Common myeloid progenitor, CD34-positive (primary cell): ENCODE data around the gene PLEKHO1. TPM values are rescaled to one million over a fixed set of nuclear protein-coding genes. Genes with fewer than 3 reads are reported as not detected.
A peak's percentile ranks its signal among the peaks of the same experiment; 100 is the strongest.

Experiments
- CTCF ChIA-PET: fragments of 350-600 bp; sonication (Branson Sonifier 250); formaldehyde crosslinking; loops from one replicate; lab custom pipeline; 2021; ENCODE audit warnings: antibody characterized with exemption; lab: Charles Lee
- POLR2A ChIA-PET: fragments of 350-600 bp; sonication (Branson Sonifier 250); formaldehyde crosslinking; loops from one replicate; lab custom pipeline; 2021; ENCODE audit warnings: antibody characterized with exemption; lab: Charles Lee
- DNase-seq, 3 donors: peaks; one replicate each; pipeline versions ENCODE4 v3.0.0 to v3.0.0-alpha.2; 2013
- H3K27ac ChIP-seq, 2 experiments: 1 replicate in 1 of 2; 2 replicates in 1 of 2; pipeline ENCODE4 v1.7.0; 2013; ENCODE audit warnings: inconsistent platforms in 2 of 2, low read length in 2 of 2, mild to moderate bottlenecking in 2 of 2, low read depth in 1 of 2, moderate library complexity in 1 of 2; ENCODE audit not compliant: severe bottlenecking in 2 of 2, insufficient read depth in 1 of 2, poor library complexity in 1 of 2
- H3K27me3 ChIP-seq, 5 experiments: replicated peaks in 2 of 5; 1 replicate in 3 of 5; 2 replicates in 2 of 5; pipeline versions ENCODE4 v1.6.1 to v1.7.0; 2013; ENCODE audit warnings: low read length in 4 of 5, mild to moderate bottlenecking in 2 of 5, moderate library complexity in 2 of 5, inconsistent platforms in 1 of 5; ENCODE audit not compliant: insufficient read depth in 5 of 5, control insufficient read depth in 4 of 5
- H3K36me3 ChIP-seq, 4 experiments: 1 replicate in 2 of 4; 2 replicates in 2 of 4; pipeline versions ENCODE4 v1.6.1 to v1.7.0; 2013; ENCODE audit warnings: low read length in 3 of 4, control low read depth in 1 of 4, mild to moderate bottlenecking in 1 of 4; ENCODE audit not compliant: control insufficient read depth in 4 of 4, insufficient read depth in 4 of 4
- H3K4me1 ChIP-seq, 4 experiments: 1 replicate in 3 of 4; 2 replicates in 1 of 4; pipeline versions ENCODE4 v1.6.1 to v1.7.1; 2013; ENCODE audit warnings: low read length in 3 of 4, mild to moderate bottlenecking in 3 of 4, control low read depth in 1 of 4, inconsistent platforms in 1 of 4, moderate library complexity in 1 of 4; ENCODE audit not compliant: control insufficient read depth in 4 of 4, insufficient read depth in 4 of 4; ENCODE audit errors: control extremely low read depth in 1 of 4
- H3K4me3 ChIP-seq, 7 experiments: 1 replicate in 4 of 7; 2 replicates in 3 of 7; pipeline versions ENCODE4 v1.5.1 to v1.7.0; 2013; ENCODE audit warnings: mild to moderate bottlenecking in 7 of 7, low read length in 6 of 7, moderate library complexity in 6 of 7, inconsistent platforms in 2 of 7, low read depth in 2 of 7, control low read depth in 1 of 7; ENCODE audit not compliant: insufficient read depth in 4 of 7, control insufficient read depth in 1 of 7; ENCODE audit errors: extremely low read depth in 1 of 7
- H3K9me3 ChIP-seq, 5 experiments: 1 replicate in 4 of 5; 2 replicates in 1 of 5; pipeline versions ENCODE4 v1.6.1 to v1.7.1; 2013; ENCODE audit warnings: low read length in 4 of 5, mild to moderate bottlenecking in 2 of 5, inconsistent platforms in 1 of 5, low read depth in 1 of 5, moderate library complexity in 1 of 5; ENCODE audit not compliant: control insufficient read depth in 4 of 5, insufficient read depth in 2 of 5; ENCODE audit errors: control extremely low read depth in 1 of 5
- WGBS: methylation state at CpG from one replicate; pipeline ENCODE4 v1.1.5; 2013; ENCODE audit not compliant: insufficient coverage; 5-methylcytosine and 5-hydroxymethylcytosine counted together
- polyA plus RNA-seq: library from polyadenylated mRNA; unstranded; fragments of 120-200 nt; gene quantifications from one replicate; pipeline ENCODE4 v1.2.1, GENCODE V29; 2013

Gene PLEKHO1
- polyA plus RNA-seq = 46.6 TPM

- Histone ChIP-seq H3K4me3 (peak within 1 kb of the TSS; percentile 69 to 95 (median 84)), H3K27ac (peak within 1 kb of the TSS; percentile 73 to 88), H3K27me3 (no peaks in the 10 kb centered on the region), H3K36me3 (peaks cover 7 to 24% (median 16%) of the 10 kb centered on the region in 4 experiments), H3K9me3 (no peaks in the 10 kb centered on the region), H3K4me1 (peaks cover 25 to 67% (median 46%) of the 10 kb centered on the region in 4 experiments)
- ChIA-PET POLR2A (interaction anchor here (0.6 to 4.6 kb wide), 6 partner anchors 11 to 47 kb away, joined by 3 to 49 read pairs (median 3); no protein-coding TSS in a partner anchor), CTCF (interaction anchor here (1.0 to 4.4 kb wide), 7 partner anchors 12 to 77 kb away, joined by 3 to 39 read pairs (median 3); no protein-coding TSS in a partner anchor)
- WGBS = under 1% methylated on average over 65 of the region's 89 CpGs
- peak; percentile 85 to 93 (median 90) for DNase-seq
Measured at GRCh38 chr1:150149271-150150132, at the start of gene PLEKHO1. TSS of gene PLEKHO1 (plus strand) at chr1:150149916. CDS start at chr1:150150258, 342 bp downstream.

- H3K4me1 ChIP-seq = no peaks in the 10 kb centered on the region
- peak in 1 of 3 donors; percentile 29 for DNase-seq
- no peak overlapping the region for H3K27ac ChIP-seq
- peaks cover 0 to 2% (median 0%) of the 10 kb centered on the region in 5 experiments for H3K9me3 ChIP-seq
- ChIA-PET POLR2A (no interaction called here), CTCF (interaction anchor here (1.0 to 1.5 kb wide), 4 partner anchors 8 to 84 kb away, joined by 3 to 4 read pairs (median 4); no protein-coding TSS in a partner anchor)
- H3K27me3 ChIP-seq = no peaks in the 10 kb centered on the region
- WGBS = no CpG with 5 or more reads among the region's 1 CpG
- H3K36me3 ChIP-seq = peaks cover 0 to 3% (median under 1%) of the 10 kb centered on the region in 4 experiments
- no peak overlapping the region for H3K4me3 ChIP-seq
Measured at GRCh38 chr1:150102986-150103385, 46.7 kb upstream of the PLEKHO1 start.

GRCh38 chr1:150106341-150106740 lies 43.4 kb upstream of the PLEKHO1 start:
- WGBS = 78% methylated on average over 6 of the region's 7 CpGs
- no peak overlapping the region for H3K27ac ChIP-seq
- POLR2A ChIA-PET = no interaction called here
- CTCF ChIA-PET = no interaction called here
- no peaks in the 10 kb centered on the region for H3K27me3 ChIP-seq
- peaks cover 3 to 21% (median 15%) of the 10 kb centered on the region in 4 experiments for H3K4me1 ChIP-seq
- no peak overlapping the region for H3K4me3 ChIP-seq
- H3K36me3 ChIP-seq = peaks cover 0 to 5% (median under 1%) of the 10 kb centered on the region in 4 experiments
- peak in 1 of 3 donors; percentile 9 for DNase-seq
- H3K9me3 ChIP-seq = peaks cover 0 to 2% (median 0%) of the 10 kb centered on the region in 5 experiments

- H3K4me3 ChIP-seq = peak overlapping the region in 2 of 7 experiments; percentile 4 to 54
Measured at GRCh38 chr1:150109586-150109985, 40.1 kb upstream of the PLEKHO1 start.

GRCh38 chr1:150110116-150110515 lies 39.6 kb upstream of the PLEKHO1 start:
- Histone ChIP-seq H3K4me1 (peaks cover 3 to 21% (median 15%) of the 10 kb centered on the region in 4 experiments), H3K27ac (peak overlapping the region in 1 of 2 experiments; percentile 12), H3K4me3 (peak overlapping the region in 4 of 7 experiments; percentile 4 to 54 (median 30)), H3K27me3 (no peaks in the 10 kb centered on the region), H3K9me3 (peaks cover 0 to 3% (median 2%) of the 10 kb centered on the region in 5 experiments), H3K36me3 (peaks cover 0 to 6% (median 2%) of the 10 kb centered on the region in 4 experiments)
- ChIA-PET POLR2A (no interaction called here), CTCF (interaction anchor here (1.4 kb wide), 1 partner anchor 55 kb away, joined by 6 read pairs; no protein-coding TSS in a partner anchor)
- peak; percentile 16 to 66 (median 51) for DNase-seq
- WGBS = no CpG with 5 or more reads among the region's 2 CpGs

More at GRCh38 chr1:150109586-150109985, 40.1 kb upstream of the PLEKHO1 start:
- H3K9me3 ChIP-seq = peaks cover 0 to 2% (median 0%) of the 10 kb centered on the region in 5 experiments
- ChIA-PET CTCF (interaction anchor here (1.0 kb wide), 2 partner anchors 36 to 78 kb away, joined by 5 read pairs; no protein-coding TSS in a partner anchor), POLR2A (no interaction called here)
- peaks cover 3 to 21% (median 15%) of the 10 kb centered on the region in 4 experiments for H3K4me1 ChIP-seq
- H3K36me3 ChIP-seq = peaks cover 0 to 5% (median 2%) of the 10 kb centered on the region in 4 experiments
- peak in 1 of 3 donors; percentile 35 for DNase-seq
- no peak overlapping the region for H3K27ac ChIP-seq
- 36% methylated on average over 3 of the region's 3 CpGs for whole genome bisulfite sequencing
- no peaks in the 10 kb centered on the region for H3K27me3 ChIP-seq

- no CpG with 5 or more reads among the region's 5 CpGs for WGBS
- CTCF ChIA-PET = no interaction called here
- peaks cover 3 to 21% (median 15%) of the 10 kb centered on the region in 4 experiments for H3K4me1 ChIP-seq
- H3K27ac ChIP-seq = no peak overlapping the region
- DNase-seq = no peak
- H3K27me3 ChIP-seq = no peaks in the 10 kb centered on the region
- H3K9me3 ChIP-seq = peaks cover 0 to 9% (median 3%) of the 10 kb centered on the region in 5 experiments
- H3K36me3 ChIP-seq = peaks cover 0 to 9% (median 2%) of the 10 kb centered on the region in 4 experiments
- POLR2A ChIA-PET = no interaction called here
- H3K4me3 ChIP-seq = no peak overlapping the region
Measured at GRCh38 chr1:150111670-150112069, 38.0 kb upstream of the PLEKHO1 start.
